PC-3 (cell line): ENCODE data around the gene COMT. TPM values are rescaled to one million over a fixed set of nuclear protein-coding genes. Genes with fewer than 3 reads are reported as not detected.

Experiments used
- microRNA-seq: library from miRNA; unstranded; fragments of <30 nt; microRNA quantifications from one replicate; pipeline ENCODE4 v1.1.0, GENCODE V29; 2020; ENCODE audit not compliant: unreplicated experiment
- total RNA-seq: library from RNA; depleted of rRNA; stranded (reverse); fragments of >200 nt; gene quantifications from 2 replicates; pipeline ENCODE4 v1.2.3, GENCODE V29; 2014; rRNA removed

COMT gene
- total RNA-seq, 1 experiment from 2014 or later: 204 TPM

Small RNA genes within 50 kb of the gene (microRNA-seq; reads per million reads assigned to microRNA genes)
- gene MIR4761: not detected

Other genes with a start within 250 kb of the COMT start
- 26.3 and 27.5 TPM in 2 replicates for gene SEPTIN5, start 227.3 kb upstream of the COMT start, total RNA-seq
- gene GP1BB, start 218.2 kb upstream of the COMT start, total RNA-seq: 0.80 and 5.9 TPM in 2 replicates
- gene TBX1, start 181.0 kb upstream of the COMT start, total RNA-seq: 15.9 and 18.6 TPM in 2 replicates
- gene GNB1L, start 86.9 kb upstream of the COMT start, total RNA-seq: 27.0 and 28.8 TPM in 2 replicates
- 7.8 and 12.2 TPM in 2 replicates for gene RTL10, start 86.9 kb upstream of the COMT start, total RNA-seq
- 23.0 and 32.1 TPM in 2 replicates for gene TXNRD2, start within 50 bp of the COMT start, total RNA-seq
- gene ARVCF, start 75.1 kb downstream of the COMT start, total RNA-seq: 19.7 and 20.0 TPM in 2 replicates
- gene TANGO2, start 79.3 kb downstream of the COMT start, total RNA-seq: 23.5 and 33.7 TPM in 2 replicates
- gene DGCR8, start 138.5 kb downstream of the COMT start, total RNA-seq: 41.7 and 43.6 TPM in 2 replicates
- gene RANBP1, start 174.3 kb downstream of the COMT start, total RNA-seq: 356 and 411 TPM in 2 replicates
- 58.9 and 62.1 TPM in 2 replicates for gene TRMT2A, start 175.5 kb downstream of the COMT start, total RNA-seq
- 24.6 and 26.8 TPM in 2 replicates for gene ZDHHC8, start 190.0 kb downstream of the COMT start, total RNA-seq
- not detected in 2 replicates for gene CCDC188, start 209.3 kb downstream of the COMT start, total RNA-seq